H1 (cell line): ENCODE measurements around the gene GAB3. TPM values are rescaled to one million over a fixed set of nuclear protein-coding genes. Genes with fewer than 3 reads are reported as not detected.

Experiments
- CTCF ChIA-PET: fragments of 300-600 bp; sonication (Branson Sonifier 250); formaldehyde crosslinking; loops from one replicate; lab custom pipeline; 2021; ENCODE audit not compliant: partially characterized antibody; lab: Charles Lee
- POLR2A ChIA-PET: fragments of 300-600 bp; sonication (Branson Sonifier 250); formaldehyde crosslinking; loops from one replicate; lab custom pipeline; 2021; ENCODE audit warnings: inconsistent platforms; ENCODE audit not compliant: partially characterized antibody; lab: Charles Lee
- DNase-seq, 2 experiments: peaks; one replicate each; pipeline versions ENCODE4 v3.0.0 to v3.0.0-alpha.2; 2010 to 2022; ENCODE audit warnings: low spot score in 2 of 2, low read depth in 1 of 2, mixed read lengths in 1 of 2
- FAIRE-seq: peaks from 2 replicates; lab custom pipeline; 2011; peaks lifted over from hg19 to GRCh38; lab: Jason Lieb, UNC
- H2AFZ ChIP-seq: 2 replicates; pipeline ENCODE4 v1.8.1; 2012; ENCODE audit warnings: low read length, inconsistent platforms
- H2AK5ac ChIP-seq: 2 replicates; pipeline ENCODE4 v1.6.1; 2013; ENCODE audit warnings: low read depth, low read length
- H2BK120ac ChIP-seq: replicated peaks from 2 replicates; pipeline ENCODE3; 2013; ENCODE audit warnings: low read depth, low read length, inconsistent platforms
- H2BK12ac ChIP-seq: 2 replicates; pipeline ENCODE4 v1.6.1; 2013; ENCODE audit warnings: low read depth, low read length
- H2BK15ac ChIP-seq: 2 replicates; pipeline ENCODE4 v1.6.1; 2013; ENCODE audit warnings: low read length
- H2BK20ac ChIP-seq: 2 replicates; pipeline ENCODE4 v1.6.1; 2013; ENCODE audit warnings: low read length
- H2BK5ac ChIP-seq: 2 replicates; pipeline ENCODE4 v1.6.1; 2013; ENCODE audit warnings: low read depth, low read length
- H3K14ac ChIP-seq: 2 replicates; pipeline ENCODE4 v1.6.1; 2013; ENCODE audit warnings: inconsistent platforms; ENCODE audit not compliant: insufficient read length
- H3K18ac ChIP-seq: 2 replicates; pipeline ENCODE4 v1.6.1; 2013; ENCODE audit warnings: low read length; ENCODE audit errors: extremely low read depth
- H3K23ac ChIP-seq: 2 replicates; pipeline ENCODE4 v1.6.1; 2013; ENCODE audit warnings: inconsistent platforms; ENCODE audit not compliant: insufficient read length
- H3K23me2 ChIP-seq: 2 replicates; pipeline ENCODE4 v1.6.1; 2013; ENCODE audit warnings: low read depth, low read length
- H3K27ac ChIP-seq: 2 replicates; pipeline ENCODE4 v1.6.1; 2011; ENCODE audit warnings: low read depth, low read length, inconsistent platforms
- H3K27me3 ChIP-seq, 4 experiments: replicated peaks in 1 of 4; 1 replicate in 1 of 4; 2 replicates in 3 of 4; pipeline versions ENCODE4 v1.6.1 to v1.8.1; 2011 to 2013; ENCODE audit warnings: low read length in 3 of 4, mild to moderate bottlenecking in 3 of 4, inconsistent platforms in 2 of 4, mixed read lengths in 2 of 4, moderate library complexity in 1 of 4; ENCODE audit not compliant: control insufficient read depth in 3 of 4, insufficient read depth in 3 of 4; ENCODE audit errors: extremely low read depth in 1 of 4
- H3K36me3 ChIP-seq, 4 experiments: 2 replicates each; pipeline versions ENCODE4 v1.6.1 to v1.8.1; 2011 to 2013; ENCODE audit warnings: mild to moderate bottlenecking in 4 of 4, low read length in 3 of 4, moderate library complexity in 2 of 4, control low read depth in 1 of 4, inconsistent platforms in 1 of 4; ENCODE audit not compliant: insufficient read depth in 4 of 4, control insufficient read depth in 2 of 4
- H3K4ac ChIP-seq: replicated peaks from 2 replicates; pipeline ENCODE3; 2013; ENCODE audit warnings: low read length, low read depth, mixed read lengths, inconsistent platforms; ENCODE audit not compliant: insufficient read length
- H3K4me1 ChIP-seq, 4 experiments: replicated peaks in 1 of 4; 1 replicate in 1 of 4; 2 replicates in 3 of 4; pipeline versions ENCODE4 v1.6.1 to v1.8.1; 2011 to 2013; ENCODE audit warnings: low read length in 3 of 4, inconsistent platforms in 2 of 4, mixed read lengths in 1 of 4; ENCODE audit not compliant: insufficient read depth in 4 of 4, control insufficient read depth in 3 of 4
- H3K4me2 ChIP-seq, 2 experiments: 2 replicates each; pipeline versions ENCODE4 v1.6.1 to v1.8.1; 2011 to 2013; ENCODE audit warnings: low read depth in 2 of 2, low read length in 2 of 2, control low read depth in 1 of 2, inconsistent platforms in 1 of 2, mild to moderate bottlenecking in 1 of 2; ENCODE audit not compliant: insufficient read depth in 1 of 2
- H3K4me3 ChIP-seq, 4 experiments: fragments of 200-600, 300-600 bp in 1 of 4; sonication (generic), shearing (Covaris generic), sonication (Bioruptor Twin) in 1 of 4; 2 replicates each; pipeline versions ENCODE4 v1.5.1 to v1.8.1; 2011 to 2016; ENCODE audit warnings: low read length in 4 of 4, low read depth in 3 of 4, control low read depth in 2 of 4, inconsistent platforms in 2 of 4, mild to moderate bottlenecking in 2 of 4, mixed read lengths in 1 of 4, moderate library complexity in 1 of 4; ENCODE audit not compliant: insufficient read depth in 2 of 4; ENCODE audit errors: extremely low read depth in 1 of 4
- H3K56ac ChIP-seq: replicated peaks from 2 replicates; pipeline ENCODE3; 2013; ENCODE audit warnings: low read depth, mild to moderate bottlenecking, mixed read lengths, low read length, inconsistent platforms; ENCODE audit not compliant: insufficient read length
- H3K79me1 ChIP-seq: 2 replicates; pipeline ENCODE4 v1.6.1; 2013; ENCODE audit warnings: low read depth, low read length, control low read depth
- H3K79me2 ChIP-seq, 2 experiments: 2 replicates each; pipeline versions ENCODE4 v1.6.1 to v1.8.1; 2012 to 2013; ENCODE audit warnings: low read length in 2 of 2, mild to moderate bottlenecking in 2 of 2, inconsistent platforms in 1 of 2; ENCODE audit not compliant: insufficient read depth in 2 of 2, control insufficient read depth in 1 of 2
- H3K9ac ChIP-seq, 4 experiments: replicated peaks in 1 of 4; 1 replicate in 1 of 4; 2 replicates in 3 of 4; pipeline versions ENCODE4 v1.6.1 to v1.8.1; 2011 to 2013; ENCODE audit warnings: low read depth in 3 of 4, low read length in 3 of 4, control low read depth in 2 of 4, mild to moderate bottlenecking in 2 of 4, moderate library complexity in 2 of 4, inconsistent platforms in 1 of 4; ENCODE audit errors: extremely low read depth in 1 of 4
- H3K9me3 ChIP-seq, 2 experiments: 2 replicates each; pipeline versions ENCODE4 v1.6.1 to v1.8.1; 2012 to 2013; ENCODE audit warnings: mild to moderate bottlenecking in 2 of 2, moderate library complexity in 2 of 2, control low read depth in 1 of 2, inconsistent platforms in 1 of 2, low read depth in 1 of 2, low read length in 1 of 2, mixed read lengths in 1 of 2; ENCODE audit not compliant: insufficient read depth in 2 of 2
- H4K20me1 ChIP-seq, 2 experiments: replicated peaks in 1 of 2; 2 replicates each; pipeline versions ENCODE3 to v1.8.1; 2011 to 2013; ENCODE audit warnings: inconsistent platforms in 2 of 2, low read length in 2 of 2, mild to moderate bottlenecking in 1 of 2; ENCODE audit not compliant: insufficient read depth in 2 of 2, control insufficient read depth in 1 of 2
- H4K5ac ChIP-seq: 2 replicates; pipeline ENCODE4 v1.6.1; 2013; ENCODE audit warnings: low read length, low read depth, mixed read lengths, inconsistent platforms; ENCODE audit not compliant: insufficient read length
- H4K8ac ChIP-seq: 2 replicates; pipeline ENCODE4 v1.8.0; 2013; ENCODE audit warnings: mild to moderate bottlenecking, moderate library complexity, low read length, inconsistent platforms; ENCODE audit not compliant: insufficient read depth; ENCODE audit errors: extremely low read depth
- H4K91ac ChIP-seq: replicated peaks from 2 replicates; pipeline ENCODE3; 2013; ENCODE audit warnings: low read length, mixed read lengths, inconsistent platforms; ENCODE audit not compliant: insufficient read length
- ATF2 ChIP-seq: IDR thresholded peaks from 2 replicates; pipeline ENCODE4 v1.6.1; 2012; ENCODE audit warnings: low read length, inconsistent platforms
- BCL11A ChIP-seq, 2 experiments: IDR thresholded peaks; one replicate each; pipeline ENCODE4 v1.6.1; 2011; ENCODE audit warnings: low read depth in 2 of 2, low read length in 2 of 2, mild to moderate bottlenecking in 2 of 2
- EP300 ChIP-seq, 2 experiments: IDR thresholded peaks; 1 replicate in 1 of 2; 2 replicates in 1 of 2; pipeline ENCODE4 v1.6.1; 2011 to 2012; ENCODE audit warnings: low read depth in 2 of 2, low read length in 2 of 2, mild to moderate bottlenecking in 2 of 2, borderline replicate concordance in 1 of 2, inconsistent platforms in 1 of 2, moderate library complexity in 1 of 2
- RFX5 ChIP-seq: IDR thresholded peaks from 2 replicates; pipeline ENCODE4 v1.6.1; 2011; ENCODE audit warnings: low read depth, low read length, improper control_type of control experiment, borderline replicate concordance
- RXRA ChIP-seq: IDR thresholded peaks from 2 replicates; pipeline ENCODE4 v1.6.1; 2011; ENCODE audit warnings: low read depth, mild to moderate bottlenecking, low read length, moderate library complexity; ENCODE audit not compliant: insufficient read depth
- SAP30 ChIP-seq: fragments of 300-600 bp; sonication (generic); IDR thresholded peaks from 2 replicates; pipeline ENCODE4 v1.7.1; 2012; ENCODE audit warnings: low read length, moderate library complexity, mild to moderate bottlenecking, inconsistent platforms; ENCODE audit not compliant: insufficient read depth, insufficient replicate concordance
- SIX5 ChIP-seq: IDR thresholded peaks from 2 replicates; pipeline ENCODE4 v1.6.1; 2011; ENCODE audit warnings: mild to moderate bottlenecking, low read depth, low read length
- SUZ12 ChIP-seq: fragments of 200-600 bp; sonication (generic); IDR thresholded peaks from 2 replicates; pipeline ENCODE4 v1.6.1; 2012; ENCODE audit warnings: mild to moderate bottlenecking, inconsistent platforms, low read length, moderate library complexity, mixed read lengths
- TEAD4 ChIP-seq: IDR thresholded peaks from 2 replicates; pipeline ENCODE4 v1.6.1; 2012; ENCODE audit warnings: low read depth, low read length, inconsistent platforms, mixed read lengths
- ZNF274 ChIP-seq: IDR thresholded peaks from 2 replicates; pipeline ENCODE4 v1.7.0; 2012; ENCODE audit warnings: low read length, borderline replicate concordance; ENCODE audit errors: extremely low read depth
- WGBS, 2 experiments: shearing (Covaris generic) in 1 of 2; methylation state at CpG; one replicate each; pipeline versions ENCODE4 v1.1.6 to v1.1.7; 2013 to 2015; ENCODE audit warnings: low lambda C conversion rate in 2 of 2, mixed read lengths in 2 of 2, inconsistent platforms in 1 of 2, low coverage in 1 of 2, missing lambda C conversion rate in 1 of 2; ENCODE audit not compliant: insufficient replicate concordance in 2 of 2, insufficient coverage in 1 of 2, insufficient read length in 1 of 2; ENCODE audit errors: extremely low coverage in 1 of 2, missing lambda C conversion rate in 1 of 2; 5-methylcytosine and 5-hydroxymethylcytosine counted together
- polyA plus RNA-seq, 7 experiments: library from polyadenylated mRNA; depleted of rRNA in 3 of 7; stranded (reverse) in 5 of 7; unstranded in 2 of 7; fragments of >200 nt in 5 of 7; fragments of 200-250 nt in 2 of 7; gene quantifications; 1 replicate in 5 of 7; 2 replicates in 1 of 7; 4 replicates in 1 of 7; pipeline versions ENCODE4 v1.2.1 to v1.2.3, GENCODE V29; 2011 to 2013; ENCODE audit warnings: missing spikeins in 2 of 7, mixed read lengths in 2 of 7
- total RNA-seq: library from RNA; stranded (reverse); fragmentation: NEBNext Ultra II Directional; extraction: Animal tissue kit (Norgen Biotek cat#: 25700); gene quantifications from 2 replicates; pipeline ENCODE4 v1.2.1, GENCODE V29; 2021

GAB3 gene
- total and polyA plus RNA-seq, 2 of the 8 experiments (the other 6 are each of a cell fraction or from before 2014, with no cell fraction given): 0.48 to 1.2 TPM

- DNase-seq (no peak), FAIRE-seq (no peak)
- Histone ChIP-seq H4K5ac (no peak overlapping the region), H3K4me3 (no peak overlapping the region), H2BK20ac (no peak overlapping the region), H3K18ac (no peak overlapping the region), H3K27me3 (no peaks in the 10 kb centered on the region), H3K23me2 (no peaks in the 10 kb centered on the region), H3K14ac (no peak overlapping the region), H3K9me3 (no peaks in the 10 kb centered on the region), H3K36me3 (no peaks in the 10 kb centered on the region), H3K9ac (no peak overlapping the region), H3K4me1 (no peaks in the 10 kb centered on the region), H2BK15ac (no peak overlapping the region), H4K91ac (no peak overlapping the region), H3K27ac (no peak overlapping the region), H2BK12ac (no peak overlapping the region), H3K79me1 (no peaks in the 10 kb centered on the region), H3K23ac (no peak overlapping the region), H2AFZ (no peak overlapping the region), H2AK5ac (no peak overlapping the region), H3K56ac (no peak overlapping the region), H2BK120ac (no peak overlapping the region), H3K4me2 (no peak overlapping the region), H2BK5ac (no peak overlapping the region), H3K4ac (no peak overlapping the region), H4K8ac (no peak overlapping the region), H4K20me1 (no peaks in the 10 kb centered on the region), H3K79me2 (no peaks in the 10 kb centered on the region)
- ChIA-PET POLR2A (no interaction called here), CTCF (interaction anchor here (1.5 kb wide), 2 partner anchors 35 to 37 kb away, joined by 4 to 9 read pairs; no protein-coding TSS in a partner anchor)
- WGBS, 2 experiments: 85% methylated on average over 7 of the region's 7 CpGs; no CpG with 5 or more reads in 1 of the 2 experiments
- TF ChIP-seq RFX5 (no peak), TEAD4 (no peak), ZNF274 (no peak), SIX5 (no peak), BCL11A (IDR thresholded peaks at IDR 0.05; ENCODE audit: low read depth in 2 of 2, low read length in 2 of 2) (no peak), EP300 (IDR thresholded peaks at IDR 0.05; ENCODE audit: borderline replicate concordance in 1 of 2, low read depth in 2 of 2, low read length in 2 of 2) (no peak), RXRA (no peak), ATF2 (no peak), SUZ12 (no peak), SAP30 (no peak)
Observed at GRCh38 chrX:154712781-154713740, 37.8 kb downstream of the GAB3 start.
